ENCODE measurements around the gene MEST. TPM values are rescaled to one million over a fixed set of nuclear protein-coding genes. Genes with fewer than 3 reads are reported as not detected.

Gene MEST
- total and polyA plus RNA-seq, 12 donors = 50.1 to 277 (median 138) TPM

- Histone ChIP-seq H3K27ac (no peak overlapping the region), H3K9me3 (replicated peaks in 1 of 3) (no peaks in the 10 kb centered on the region), H3K4me1 (replicated peaks in 1 of 2) (no peaks in the 10 kb centered on the region), H3K27me3 (no peaks in the 10 kb centered on the region), H3K36me3 (replicated peaks in 1 of 2) (no peaks in the 10 kb centered on the region), H3K4me3 (no peak overlapping the region)
- WGBS, 4 donors = 75 to 82% (median 79%) methylated on average over 7 of the region's 7 CpGs
- DNase-seq = no peak
- intact Hi-C loops (cut with DNase I) = no loop called here
- TF ChIP-seq, protein P1, sequence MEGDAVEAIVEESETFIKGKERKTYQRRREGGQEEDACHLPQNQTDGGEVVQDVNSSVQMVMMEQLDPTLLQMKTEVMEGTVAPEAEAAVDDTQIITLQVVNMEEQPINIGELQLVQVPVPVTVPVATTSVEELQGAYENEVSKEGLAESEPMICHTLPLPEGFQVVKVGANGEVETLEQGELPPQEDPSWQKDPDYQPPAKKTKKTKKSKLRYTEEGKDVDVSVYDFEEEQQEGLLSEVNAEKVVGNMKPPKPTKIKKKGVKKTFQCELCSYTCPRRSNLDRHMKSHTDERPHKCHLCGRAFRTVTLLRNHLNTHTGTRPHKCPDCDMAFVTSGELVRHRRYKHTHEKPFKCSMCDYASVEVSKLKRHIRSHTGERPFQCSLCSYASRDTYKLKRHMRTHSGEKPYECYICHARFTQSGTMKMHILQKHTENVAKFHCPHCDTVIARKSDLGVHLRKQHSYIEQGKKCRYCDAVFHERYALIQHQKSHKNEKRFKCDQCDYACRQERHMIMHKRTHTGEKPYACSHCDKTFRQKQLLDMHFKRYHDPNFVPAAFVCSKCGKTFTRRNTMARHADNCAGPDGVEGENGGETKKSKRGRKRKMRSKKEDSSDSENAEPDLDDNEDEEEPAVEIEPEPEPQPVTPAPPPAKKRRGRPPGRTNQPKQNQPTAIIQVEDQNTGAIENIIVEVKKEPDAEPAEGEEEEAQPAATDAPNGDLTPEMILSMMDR (IDR thresholded peaks at IDR 0.05) = no peak
- TF ChIP-seq POLR2A (IDR thresholded peaks at IDR 0.05) = no peak
These were observed 16.1 kb upstream of the MEST start for GRCh38 chr7:130475776-130476175.

DNA sequence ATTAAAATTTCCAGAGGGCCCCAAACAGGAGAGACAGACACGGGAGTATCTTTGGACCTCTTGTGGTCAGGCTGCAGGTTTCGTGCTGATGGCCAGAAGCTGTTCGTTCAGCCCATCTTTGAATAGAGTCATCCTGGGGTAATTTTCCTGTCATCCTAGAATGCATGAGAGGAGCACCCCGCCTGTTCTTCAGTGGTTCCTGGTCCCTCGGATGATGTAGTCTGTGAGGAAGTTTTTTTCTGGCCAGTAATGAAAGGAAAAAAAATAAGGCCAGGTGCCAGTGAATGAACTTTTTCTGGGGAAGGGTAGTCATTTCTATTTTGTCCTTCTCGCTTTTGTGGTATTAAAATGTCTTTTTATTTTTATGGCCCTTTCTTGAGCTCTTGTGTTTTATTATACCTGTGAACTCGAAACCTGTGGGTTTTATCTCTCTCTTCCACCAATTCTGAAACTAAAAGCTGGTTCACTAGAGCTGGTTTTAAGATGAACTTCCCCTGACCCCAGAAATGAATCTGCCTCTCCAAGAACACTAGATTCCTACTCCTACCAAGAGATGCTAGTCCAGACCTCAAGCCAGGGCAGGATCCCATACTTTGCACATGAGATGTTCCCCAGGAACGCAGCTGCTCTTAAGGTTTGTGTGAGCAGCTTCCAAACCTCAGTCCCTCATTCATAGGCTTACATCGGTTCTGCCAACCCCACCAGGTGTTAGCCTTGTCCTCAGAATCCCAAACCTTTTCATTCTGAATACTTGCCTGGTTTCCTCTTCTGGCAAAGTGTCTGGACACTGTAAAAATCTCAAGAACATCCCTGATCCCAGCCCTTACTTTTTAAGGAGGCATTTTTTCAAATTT lies 15.4 kb upstream of the MEST start:
- Histone ChIP-seq H3K27ac (no peak overlapping the region), H3K4me3 (no peak overlapping the region), H3K36me3 (replicated peaks in 1 of 2) (no peaks in the 10 kb centered on the region), H3K4me1 (replicated peaks in 1 of 2) (no peaks in the 10 kb centered on the region), H3K9me3 (replicated peaks in 1 of 3) (no peaks in the 10 kb centered on the region), H3K27me3 (no peaks in the 10 kb centered on the region)
- intact Hi-C loops (cut with DNase I) = no loop called here
- DNase-seq = no peak
- 72 to 86% (median 78%) methylated on average over 9 of the region's 9 CpGs for WGBS, 4 donors
- no peak for TF ChIP-seq POLR2A (IDR thresholded peaks at IDR 0.05)
- TF ChIP-seq, protein P1 (IDR thresholded peaks at IDR 0.05) = no peak

DNA sequence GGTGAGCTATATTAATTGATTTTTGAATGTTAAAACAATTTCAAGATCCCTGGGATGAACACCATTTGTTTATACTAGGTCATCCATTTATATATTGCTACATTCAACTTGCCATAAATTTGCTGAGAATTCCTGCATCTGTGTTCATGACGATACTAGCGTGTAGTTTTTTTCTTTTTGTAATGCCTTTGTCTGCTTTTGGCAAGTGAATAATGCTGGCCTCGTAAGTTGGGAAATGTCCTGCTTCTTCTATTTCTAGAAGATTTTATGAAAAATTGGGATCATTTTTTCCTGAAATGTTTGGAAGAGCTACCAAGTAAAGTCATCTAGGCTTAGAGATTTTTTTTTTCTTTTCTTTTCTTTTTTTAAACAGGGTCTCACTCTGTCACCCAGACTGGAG lies 12.9 kb upstream of the MEST start:
- no peak for TF ChIP-seq POLR2A (IDR thresholded peaks at IDR 0.05)
- TF ChIP-seq, protein P1 (IDR thresholded peaks at IDR 0.05) = no peak
- no peak for DNase-seq
- Histone ChIP-seq H3K4me3 (no peak overlapping the region), H3K4me1 (replicated peaks in 1 of 2) (peaks cover 0 to 7% of the 10 kb centered on the region in 2 donors), H3K9me3 (replicated peaks in 1 of 3) (no peaks in the 10 kb centered on the region), H3K27me3 (no peaks in the 10 kb centered on the region), H3K36me3 (replicated peaks in 1 of 2) (no peaks in the 10 kb centered on the region), H3K27ac (no peak overlapping the region)
- 86 to 91% (median 86%) methylated on average over 3 of the region's 3 CpGs for WGBS, 4 donors
- intact Hi-C loops (cut with DNase I) = no loop called here

DNA sequence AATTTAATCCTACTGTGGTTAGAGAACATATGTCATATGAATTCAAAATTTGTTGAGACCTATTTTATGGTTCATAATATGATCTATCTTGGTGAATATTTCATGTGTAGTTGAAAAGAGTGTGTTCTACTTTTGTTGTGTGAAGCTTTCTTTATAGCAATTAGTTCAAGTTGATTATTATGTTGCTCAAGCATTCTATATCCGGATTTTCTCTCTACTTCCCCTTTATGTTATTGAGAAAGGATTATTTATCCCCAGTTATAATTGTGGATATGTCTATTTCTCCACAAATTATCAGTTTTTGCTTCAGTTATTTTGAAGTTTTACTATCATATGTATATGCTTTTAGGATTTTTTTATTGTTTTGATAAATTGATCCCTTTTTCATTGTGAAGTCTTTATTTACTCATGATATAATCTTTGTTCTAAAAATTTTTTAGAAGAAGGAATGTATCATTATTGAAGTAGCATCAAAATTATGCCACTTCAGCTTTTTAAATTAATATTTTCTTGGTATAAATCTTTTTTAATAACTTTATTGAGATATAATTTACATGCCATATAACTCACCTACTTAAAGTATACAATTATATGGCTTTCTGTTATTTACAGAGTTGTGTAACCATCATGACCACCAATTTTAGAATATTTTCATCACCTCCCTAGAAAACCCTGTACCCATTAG lies 12.0 kb upstream of the MEST start:
- intact Hi-C loops (cut with DNase I) = loop anchor here in 1 of 2 donors (10.0 kb wide), 1 partner anchor 95 kb away; the partner anchor contains the start of gene CPA1

More for the DNA sequence above, 12.0 kb upstream of the MEST start:
- no peak for DNase-seq
- TF ChIP-seq, protein P1 (IDR thresholded peaks at IDR 0.05) = no peak
- TF ChIP-seq POLR2A (IDR thresholded peaks at IDR 0.05) = no peak
- peaks cover 0 to 7% of the 10 kb centered on the region in 2 donors for H3K4me1 ChIP-seq (replicated peaks in 1 of 2)
- no peak overlapping the region for H3K27ac ChIP-seq
- no peak overlapping the region for H3K4me3 ChIP-seq
- H3K36me3 ChIP-seq (replicated peaks in 1 of 2) = no peaks in the 10 kb centered on the region
- WGBS, 4 donors = 81 to 91% (median 85%) methylated on average over 1 of the region's 1 CpG
- no peaks in the 10 kb centered on the region for H3K9me3 ChIP-seq (replicated peaks in 1 of 3)
- no peaks in the 10 kb centered on the region for H3K27me3 ChIP-seq
